ENCODE results near the gene IQSEC1.

- TF ChIP-seq GATA3 (IDR thresholded peaks at IDR 0.05; ENCODE audit: low read depth, low read length) (no peak), GATA2 (IDR thresholded peaks at IDR 0.05; ENCODE audit: low read depth, low read length) (no peak)
Observed at GRCh38 chr3:12918231-12918630, 155.0 kb downstream of the IQSEC1 start.
